IMR-90 (cell line): ENCODE data around the gene RUNX1.

ENCODE experiments used
- BHLHE40 ChIP-seq: fragments of 150-350 bp; IDR thresholded peaks from 2 replicates; pipeline ENCODE4 v1.6.1; 2016; ENCODE audit warnings: mild to moderate bottlenecking, low read depth, low read length
- CEBPB ChIP-seq: IDR thresholded peaks from 2 replicates; pipeline ENCODE4 v1.6.1; 2012; ENCODE audit warnings: low read depth, low read length, improper control_type of control experiment
- MXI1 ChIP-seq: IDR thresholded peaks from 2 replicates; pipeline ENCODE4 v1.6.1; 2012; ENCODE audit warnings: low read depth, mild to moderate bottlenecking, low read length, moderate library complexity, borderline replicate concordance
- POLR2A ChIP-seq: IDR thresholded peaks from 2 replicates; pipeline ENCODE4 v1.6.1; 2012; ENCODE audit warnings: mild to moderate bottlenecking, low read depth, low read length
- RAD21 ChIP-seq: IDR thresholded peaks from 2 replicates; pipeline ENCODE4 v1.6.1; 2012; ENCODE audit warnings: low read length, improper control_type of control experiment
- SMC3 ChIP-seq: fragments of 150-350 bp; IDR thresholded peaks from 2 replicates; pipeline ENCODE4 v1.6.1; 2016; ENCODE audit warnings: low read depth, mild to moderate bottlenecking, antibody characterized with exemption, low read length, moderate library complexity
- TF ChIP-seq, protein P1 (sequence below): conservative IDR thresholded peaks from 2 replicates; pipeline ENCODE4 v1.5.1; 2012; ENCODE audit warnings: mild to moderate bottlenecking, low read depth, low read length, improper control_type of control experiment
- TF ChIP-seq, protein P2 (sequence below): fragments of 150-350 bp; IDR thresholded peaks from 2 replicates; pipeline ENCODE4 v1.6.1; 2017; ENCODE audit warnings: mild to moderate bottlenecking, antibody characterized with exemption, low read length, low read depth
- TF ChIP-seq, protein P3 (sequence below): fragments of 150-350 bp; IDR thresholded peaks from 2 replicates; pipeline ENCODE4 v1.6.1; 2016; ENCODE audit warnings: low read depth, mild to moderate bottlenecking, low read length, moderate library complexity, borderline replicate concordance

DNA sequence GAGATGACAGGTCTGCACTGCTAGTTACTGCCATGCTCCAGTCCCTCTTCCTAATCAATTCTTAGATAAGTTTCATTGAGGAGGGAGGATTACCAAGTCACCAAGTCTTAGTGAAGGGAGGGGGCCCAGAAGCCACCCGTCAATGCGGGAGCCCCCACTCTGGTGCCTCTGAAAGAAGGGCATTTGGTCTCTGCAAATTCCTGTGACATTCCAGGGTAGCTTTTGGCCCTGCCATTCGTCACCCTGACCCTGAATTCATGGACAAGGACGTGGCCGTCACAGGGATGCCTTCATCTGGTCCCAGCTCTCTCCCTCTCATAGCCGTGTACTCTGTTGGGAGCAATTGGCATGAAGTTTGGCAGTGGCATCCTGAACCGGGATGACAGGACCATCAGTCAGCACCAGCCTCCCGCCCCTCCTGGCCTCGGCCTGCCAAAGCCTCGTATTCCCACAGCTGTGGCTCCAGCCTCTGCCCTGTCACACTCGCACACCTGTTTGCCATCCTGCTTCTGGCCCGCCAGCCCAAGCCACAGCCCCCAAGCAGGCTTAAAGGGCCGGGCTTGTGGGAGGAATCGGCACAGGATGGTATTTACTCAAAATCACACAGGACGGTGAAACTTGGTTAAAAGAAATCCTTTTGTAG lies 229.6 kb downstream of the RUNX1 start:
- TF ChIP-seq SMC3 (no peak), BHLHE40 (no peak), RAD21 (no peak), POLR2A (no peak; the same call in 1 of the 2 replicates), MXI1 (no peak), CEBPB (no peak)
- TF ChIP-seq, protein P1, sequence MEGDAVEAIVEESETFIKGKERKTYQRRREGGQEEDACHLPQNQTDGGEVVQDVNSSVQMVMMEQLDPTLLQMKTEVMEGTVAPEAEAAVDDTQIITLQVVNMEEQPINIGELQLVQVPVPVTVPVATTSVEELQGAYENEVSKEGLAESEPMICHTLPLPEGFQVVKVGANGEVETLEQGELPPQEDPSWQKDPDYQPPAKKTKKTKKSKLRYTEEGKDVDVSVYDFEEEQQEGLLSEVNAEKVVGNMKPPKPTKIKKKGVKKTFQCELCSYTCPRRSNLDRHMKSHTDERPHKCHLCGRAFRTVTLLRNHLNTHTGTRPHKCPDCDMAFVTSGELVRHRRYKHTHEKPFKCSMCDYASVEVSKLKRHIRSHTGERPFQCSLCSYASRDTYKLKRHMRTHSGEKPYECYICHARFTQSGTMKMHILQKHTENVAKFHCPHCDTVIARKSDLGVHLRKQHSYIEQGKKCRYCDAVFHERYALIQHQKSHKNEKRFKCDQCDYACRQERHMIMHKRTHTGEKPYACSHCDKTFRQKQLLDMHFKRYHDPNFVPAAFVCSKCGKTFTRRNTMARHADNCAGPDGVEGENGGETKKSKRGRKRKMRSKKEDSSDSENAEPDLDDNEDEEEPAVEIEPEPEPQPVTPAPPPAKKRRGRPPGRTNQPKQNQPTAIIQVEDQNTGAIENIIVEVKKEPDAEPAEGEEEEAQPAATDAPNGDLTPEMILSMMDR = no peak
- TF ChIP-seq, protein P2, sequence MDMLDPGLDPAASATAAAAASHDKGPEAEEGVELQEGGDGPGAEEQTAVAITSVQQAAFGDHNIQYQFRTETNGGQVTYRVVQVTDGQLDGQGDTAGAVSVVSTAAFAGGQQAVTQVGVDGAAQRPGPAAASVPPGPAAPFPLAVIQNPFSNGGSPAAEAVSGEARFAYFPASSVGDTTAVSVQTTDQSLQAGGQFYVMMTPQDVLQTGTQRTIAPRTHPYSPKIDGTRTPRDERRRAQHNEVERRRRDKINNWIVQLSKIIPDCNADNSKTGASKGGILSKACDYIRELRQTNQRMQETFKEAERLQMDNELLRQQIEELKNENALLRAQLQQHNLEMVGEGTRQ = no peak
- TF ChIP-seq, protein P3, sequence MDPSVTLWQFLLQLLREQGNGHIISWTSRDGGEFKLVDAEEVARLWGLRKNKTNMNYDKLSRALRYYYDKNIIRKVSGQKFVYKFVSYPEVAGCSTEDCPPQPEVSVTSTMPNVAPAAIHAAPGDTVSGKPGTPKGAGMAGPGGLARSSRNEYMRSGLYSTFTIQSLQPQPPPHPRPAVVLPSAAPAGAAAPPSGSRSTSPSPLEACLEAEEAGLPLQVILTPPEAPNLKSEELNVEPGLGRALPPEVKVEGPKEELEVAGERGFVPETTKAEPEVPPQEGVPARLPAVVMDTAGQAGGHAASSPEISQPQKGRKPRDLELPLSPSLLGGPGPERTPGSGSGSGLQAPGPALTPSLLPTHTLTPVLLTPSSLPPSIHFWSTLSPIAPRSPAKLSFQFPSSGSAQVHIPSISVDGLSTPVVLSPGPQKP = no peak
